Activated CD4-positive, alpha-beta T cell treated with anti-CD3 and anti-CD28 coated beads for 48 hours (primary cell): ENCODE results near the gene NDUFB2.
"Not testable (repeated sequence)": the region's sequence is repeated elsewhere in the genome, so short reads cannot be mapped to it uniquely, and the experiment has no call there.

Experiments used
- DNase-seq: peaks from one replicate; pipeline ENCODE4 v3.0.0-alpha.2; 2020

Gene NDUFB2

GRCh38 chr7:140694592-140694991, 1.9 kb upstream of the NDUFB2 start:
- DNase-seq: no peak

- no peak for DNase-seq
Observed at GRCh38 chr7:140695381-140695780, 1.1 kb upstream of the NDUFB2 start.

DNA sequence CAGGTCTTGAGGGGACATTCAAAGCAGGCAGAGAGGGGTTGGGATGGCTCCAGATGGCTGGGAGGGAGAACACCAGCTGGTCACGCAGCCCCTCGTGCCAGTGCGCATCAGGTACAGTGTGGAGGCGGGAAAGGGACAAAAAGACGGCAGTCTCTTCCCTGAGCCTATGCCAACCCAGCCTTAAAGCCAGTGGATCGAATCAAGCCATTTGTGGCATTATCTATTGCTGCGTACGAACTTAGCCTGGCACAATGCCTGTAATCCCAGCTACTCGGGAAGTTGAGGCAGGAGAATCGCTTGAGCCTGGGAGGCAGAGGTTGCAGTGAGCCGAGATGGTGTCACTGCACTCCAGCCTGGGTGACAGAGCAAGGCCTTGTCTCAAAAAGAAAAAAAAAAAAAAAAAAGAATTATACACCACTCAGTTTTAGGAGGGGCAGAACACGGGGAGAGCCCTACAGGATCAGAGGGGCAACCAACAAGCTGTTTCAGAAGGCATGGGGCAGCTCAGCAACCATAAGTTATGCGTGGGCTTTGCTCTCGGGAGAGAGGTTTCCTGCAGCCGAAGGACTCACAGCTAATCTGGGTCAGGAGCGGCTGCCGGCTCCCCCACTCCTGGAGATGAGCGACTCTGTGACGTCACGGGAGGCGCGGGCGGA, 356 bp upstream of the NDUFB2 start:
- peak; percentile 97 for DNase-seq

DNA sequence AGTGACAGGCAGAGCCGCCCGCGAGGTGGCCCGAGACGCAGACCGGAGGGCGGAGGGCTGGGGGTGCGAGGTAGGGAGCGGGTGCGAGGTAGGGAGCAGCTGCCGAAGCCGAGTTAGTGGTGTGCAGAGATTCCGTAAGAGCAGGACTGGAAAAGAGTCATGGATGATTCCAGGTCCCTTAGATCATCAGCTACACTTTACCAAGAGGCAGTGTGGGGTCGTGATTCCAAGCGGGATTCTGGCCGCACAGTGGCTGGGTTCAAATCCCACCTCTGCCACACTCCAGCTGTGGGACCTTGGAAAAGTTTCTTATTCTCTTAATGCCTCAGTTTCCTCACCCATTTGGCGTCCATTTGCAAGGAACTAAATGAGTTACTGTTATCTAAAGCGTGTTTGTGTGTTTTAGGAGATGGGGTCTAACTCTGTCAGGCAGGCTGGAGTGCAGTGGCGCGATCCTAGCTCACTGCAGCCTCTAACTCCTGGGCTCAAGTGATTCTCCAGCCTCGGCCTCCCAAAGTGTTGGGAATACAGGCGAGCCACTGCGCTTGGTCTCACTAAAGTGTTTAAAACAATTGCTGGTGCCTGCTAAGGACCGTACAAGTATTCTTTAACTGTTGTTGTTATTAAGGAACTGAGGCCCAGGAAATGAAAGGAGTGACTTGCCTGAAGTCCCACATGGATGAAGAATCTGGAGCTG, 1.1 kb downstream of the NDUFB2 start:
- no peak for DNase-seq

DNA sequence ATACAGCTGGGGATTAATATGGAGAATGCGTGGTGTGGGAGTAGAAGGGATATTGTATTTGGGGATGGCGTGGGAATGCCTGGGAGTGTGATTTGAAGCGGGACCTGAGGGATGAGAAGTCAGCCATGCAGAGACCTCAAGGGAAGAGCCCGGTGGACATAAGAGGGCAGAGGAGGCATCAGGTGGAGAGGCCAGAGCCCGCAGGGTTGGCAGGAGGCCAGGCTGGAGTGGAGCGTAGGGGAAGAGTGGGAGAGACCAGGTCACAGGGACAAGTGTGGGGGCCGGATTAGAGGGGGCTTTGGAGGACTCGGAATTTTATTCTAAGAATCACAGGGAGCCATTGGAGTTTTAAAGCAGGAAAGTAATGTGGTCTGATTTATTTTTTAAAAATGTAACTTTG, 2.0 kb downstream of the NDUFB2 start:
- no peak for DNase-seq

GRCh38 chr7:140702774-140703173, 6.3 kb downstream of the NDUFB2 start:
- no peak for DNase-seq

GRCh38 chr7:140704205-140704604, 7.7 kb downstream of the NDUFB2 start:
- DNase-seq: no peak

DNA sequence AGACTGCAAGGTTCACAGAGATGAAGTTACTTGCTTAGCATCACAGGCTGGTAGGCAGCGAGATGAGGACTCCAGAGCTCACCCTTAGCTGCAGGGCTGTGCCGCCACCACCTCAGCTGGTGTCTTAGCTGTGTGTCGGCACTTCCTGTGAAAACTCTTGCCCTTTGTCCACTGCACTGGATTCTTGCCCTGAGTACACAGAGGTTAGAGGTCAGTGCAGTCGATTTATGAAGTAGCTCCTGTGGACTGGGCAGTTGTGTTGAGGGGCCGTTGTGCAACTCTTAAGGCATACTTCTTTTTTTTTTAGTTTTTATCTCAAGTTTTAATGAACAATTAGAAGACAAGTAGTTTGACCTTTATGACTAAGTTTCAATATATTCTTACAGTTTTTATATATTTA, 10.6 kb downstream of the NDUFB2 start:
- no peak for DNase-seq

DNA sequence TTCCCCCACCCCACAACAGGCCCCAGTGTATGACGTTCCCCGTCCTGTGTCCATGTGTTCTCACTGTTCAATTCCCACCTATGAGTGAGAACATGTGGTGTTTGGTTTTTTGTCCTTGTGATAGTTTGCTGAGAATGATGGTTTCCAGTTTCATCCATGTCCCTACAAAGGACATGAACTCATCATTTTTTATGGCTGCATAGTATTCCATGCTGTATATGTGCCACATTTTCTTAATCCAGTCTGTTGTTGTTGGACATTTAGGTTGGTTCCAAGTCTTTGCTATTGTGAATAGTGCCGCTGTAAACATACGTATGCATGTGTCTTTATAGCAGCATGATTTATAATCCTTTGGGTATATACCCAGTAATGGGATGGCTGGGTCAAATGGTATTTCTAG, 12.3 kb downstream of the NDUFB2 start:
- DNase-seq: not testable (repeated sequence)

DNA sequence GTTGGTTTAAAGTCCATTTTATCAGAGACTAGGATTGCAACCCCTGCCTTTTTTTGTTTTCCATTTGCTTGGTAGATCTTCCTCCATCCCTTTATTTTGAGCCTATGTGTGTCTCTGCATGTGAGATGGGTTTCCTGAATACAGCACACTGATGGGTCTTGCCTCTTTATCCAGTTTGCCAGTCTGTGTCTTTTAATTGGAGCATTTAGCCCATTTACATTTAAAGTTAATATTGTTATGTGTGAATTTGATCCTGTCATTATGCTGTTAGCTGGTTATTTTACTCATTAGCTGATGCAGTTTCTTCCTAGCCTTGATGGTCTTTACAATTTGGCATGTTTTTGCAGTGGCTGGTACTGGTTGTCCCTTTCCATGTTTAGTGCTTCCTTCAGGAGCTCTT, 15.9 kb downstream of the NDUFB2 start:
- DNase-seq: not testable (repeated sequence)

- no peak for DNase-seq
Observed at GRCh38 chr7:140714331-140715040, 18.0 kb downstream of the NDUFB2 start.

DNA sequence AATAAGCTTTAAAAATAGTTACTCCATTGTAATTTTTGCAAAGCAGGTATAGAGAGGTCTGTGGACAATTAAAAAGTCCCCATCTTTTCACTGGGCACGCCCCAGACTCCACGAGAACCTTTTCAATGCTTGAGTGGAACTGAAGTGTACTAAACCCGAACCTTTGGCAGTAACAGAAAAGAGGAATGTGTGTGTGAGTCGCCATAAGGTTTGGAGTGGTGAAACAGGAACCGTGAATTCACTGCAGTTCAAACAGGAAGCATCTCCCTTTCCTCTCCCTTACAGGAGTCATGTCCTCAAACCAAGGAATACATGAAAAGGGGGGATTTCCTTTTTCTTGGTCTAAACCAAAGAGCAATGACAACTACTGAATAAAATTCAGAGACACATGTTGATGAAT, 23.2 kb downstream of the NDUFB2 start:
- no peak for DNase-seq

DNA sequence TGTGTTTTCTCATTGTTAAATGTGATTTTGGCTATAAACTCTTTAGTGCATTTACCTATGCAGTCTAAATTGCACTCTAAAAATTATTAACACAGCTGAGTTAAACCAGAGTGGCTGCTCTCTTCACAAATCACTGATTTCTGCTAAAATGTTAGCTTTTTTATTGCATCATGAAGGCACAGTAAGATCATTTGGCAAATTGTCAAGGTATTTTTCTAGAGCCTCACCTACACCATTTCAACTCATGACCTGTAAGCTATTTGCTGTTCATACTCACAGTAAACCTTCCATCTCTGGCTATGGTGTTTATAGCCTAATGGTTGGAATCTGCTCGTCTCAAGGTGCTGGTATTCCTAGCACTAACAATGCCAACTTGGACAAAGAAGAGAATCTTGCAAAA, 25.7 kb downstream of the NDUFB2 start:
- DNase-seq: no peak

DNA sequence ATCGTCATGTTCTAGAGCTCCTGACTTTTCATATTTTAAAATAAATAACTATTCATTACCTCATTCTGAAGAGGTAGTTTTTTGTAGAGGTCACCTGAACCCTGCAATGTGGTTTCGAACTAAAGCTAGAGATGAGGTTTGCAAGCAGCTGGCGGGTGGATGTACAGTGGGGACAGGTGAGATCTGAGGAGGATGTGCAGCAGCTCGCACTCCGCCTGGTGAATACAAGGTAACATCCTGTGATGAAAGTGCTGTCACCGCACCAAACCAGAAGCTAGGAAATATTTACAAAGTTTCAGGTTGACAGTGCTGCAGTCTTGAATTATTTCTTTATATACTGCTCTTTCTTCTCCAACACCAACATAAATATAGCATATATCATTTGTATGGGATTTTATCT, 26.5 kb downstream of the NDUFB2 start:
- peak; percentile 54 for DNase-seq

- no peak for DNase-seq
Observed at GRCh38 chr7:140723574-140723973, 27.1 kb downstream of the NDUFB2 start.

DNA sequence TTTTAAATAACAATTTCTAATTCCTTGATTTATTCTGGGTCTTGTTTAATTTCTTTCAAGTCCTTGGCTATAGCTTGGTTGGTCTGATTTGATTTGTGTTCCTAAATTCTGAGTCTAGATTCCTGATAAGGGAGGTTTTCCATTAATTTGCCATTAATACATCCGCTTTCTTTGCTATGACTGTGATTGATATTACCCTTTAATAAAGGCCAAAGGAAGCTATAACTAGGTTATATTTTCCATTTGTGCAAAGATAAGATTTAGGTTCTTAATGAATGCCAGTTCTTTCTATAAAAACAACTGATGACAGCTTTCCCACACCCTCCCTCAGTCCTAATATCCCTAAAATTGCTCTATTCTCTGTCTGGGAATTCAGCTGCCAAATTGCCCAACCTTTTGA, 28.2 kb downstream of the NDUFB2 start:
- no peak for DNase-seq

GRCh38 chr7:140726281-140726680, 29.8 kb downstream of the NDUFB2 start:
- no peak for DNase-seq

GRCh38 chr7:140732416-140732815, 35.9 kb downstream of the NDUFB2 start:
- DNase-seq: no peak

- DNase-seq: no peak
Observed at GRCh38 chr7:140734096-140734495, 37.6 kb downstream of the NDUFB2 start.

- DNase-seq: no peak
Observed at GRCh38 chr7:140734729-140735128, 38.2 kb downstream of the NDUFB2 start.

DNA sequence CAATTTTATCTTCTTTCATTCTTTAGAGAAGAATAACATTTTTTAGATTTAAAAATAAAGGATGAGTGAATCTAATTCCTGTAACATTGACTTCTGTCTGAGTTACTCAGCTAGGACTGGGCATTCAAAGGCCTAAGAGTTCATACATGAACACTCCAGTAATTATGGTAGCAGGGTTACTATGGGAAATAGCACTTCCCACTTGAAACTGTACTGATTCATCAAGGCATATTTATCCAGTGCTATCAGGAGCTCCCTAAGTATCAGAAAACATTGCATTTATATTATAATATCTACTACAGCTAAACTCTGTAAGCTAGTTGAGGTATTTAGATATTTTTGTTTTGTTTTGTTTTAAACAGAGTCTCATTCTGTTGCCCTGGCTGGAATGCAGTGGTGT, 41.8 kb downstream of the NDUFB2 start:
- no peak for DNase-seq

GRCh38 chr7:140743255-140743654, 46.7 kb downstream of the NDUFB2 start:
- not testable (repeated sequence) for DNase-seq

DNA sequence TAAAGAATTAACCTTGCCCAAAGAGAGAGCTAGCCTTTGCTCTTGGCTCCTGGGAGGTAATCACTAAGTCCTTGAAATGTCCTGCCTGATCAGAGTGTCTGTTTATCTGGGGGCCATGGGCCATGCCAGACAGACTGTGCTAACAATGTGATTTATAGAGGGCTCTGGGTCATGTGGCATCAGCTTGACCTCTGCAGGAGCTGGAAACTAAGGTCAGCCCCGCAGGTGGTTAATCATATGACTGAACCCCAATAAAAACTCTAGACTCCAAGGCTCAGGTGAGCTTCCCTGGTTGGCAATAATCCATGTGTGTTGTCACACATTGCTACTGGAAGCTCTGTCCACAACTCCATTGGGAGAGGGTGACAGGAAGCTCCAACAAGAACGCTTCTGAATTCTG, 47.5 kb downstream of the NDUFB2 start:
- no peak for DNase-seq
